ENCODE results near the gene ICE1.
"Not testable (repeated sequence)": the region's sequence is repeated elsewhere in the genome, so short reads cannot be mapped to it uniquely, and the experiment has no call there.

Gene ICE1

GRCh38 chr5:5398071-5398470 is 24.4 kb upstream of the ICE1 start:
- no peak for DNase-seq (ENCODE audit: low spot score)

- no peak for DNase-seq (ENCODE audit: low spot score)
These were observed 21.4 kb upstream of the ICE1 start for GRCh38 chr5:5401095-5401494.

GRCh38 chr5:5403741-5404140 is 18.7 kb upstream of the ICE1 start:
- no peak for DNase-seq (ENCODE audit: low spot score)

GRCh38 chr5:5404381-5404780 is 18.1 kb upstream of the ICE1 start:
- no peak for DNase-seq (ENCODE audit: low spot score)

GRCh38 chr5:5405441-5405840 is 17.0 kb upstream of the ICE1 start:
- no peak for DNase-seq (ENCODE audit: low spot score)

- no peak for DNase-seq (ENCODE audit: low spot score)
These were observed 14.6 kb upstream of the ICE1 start for GRCh38 chr5:5407924-5408323.

GRCh38 chr5:5409151-5409810 is 13.2 kb upstream of the ICE1 start:
- DNase-seq (ENCODE audit: low spot score), result no peak

- DNase-seq (ENCODE audit: low spot score), result not testable (repeated sequence)
These were observed 8.6 kb upstream of the ICE1 start for GRCh38 chr5:5413856-5414255.

GRCh38 chr5:5414999-5415398 is 7.5 kb upstream of the ICE1 start:
- no peak for DNase-seq (ENCODE audit: low spot score)

GRCh38 chr5:5416733-5417132 is 5.7 kb upstream of the ICE1 start:
- DNase-seq (ENCODE audit: low spot score), result no peak

- DNase-seq (ENCODE audit: low spot score), result no peak
These were observed 4.5 kb upstream of the ICE1 start for GRCh38 chr5:5418006-5418405.

- no peak for DNase-seq (ENCODE audit: low spot score)
These were observed 3.7 kb upstream of the ICE1 start for GRCh38 chr5:5418764-5419163.

- peak; percentile 20 for DNase-seq (ENCODE audit: low spot score)
These were observed 2.9 kb upstream of the ICE1 start for GRCh38 chr5:5419291-5420210.

- no peak for DNase-seq (ENCODE audit: low spot score)
These were observed 2.2 kb upstream of the ICE1 start for GRCh38 chr5:5420251-5420650.

GRCh38 chr5:5421149-5421960 is 1.1 kb upstream of the ICE1 start:
- peak; percentile 17 for DNase-seq (ENCODE audit: low spot score)

- peak; percentile 5 for DNase-seq (ENCODE audit: low spot score)
These were observed 490 bp downstream of the ICE1 start for GRCh38 chr5:5422819-5423515.

GRCh38 chr5:5423586-5423985 is 1.1 kb downstream of the ICE1 start:
- DNase-seq (ENCODE audit: low spot score), result no peak

GRCh38 chr5:5424736-5425135 is 2.3 kb downstream of the ICE1 start:
- DNase-seq (ENCODE audit: low spot score), result no peak

GRCh38 chr5:5430136-5430535 is 7.7 kb downstream of the ICE1 start:
- no peak for DNase-seq (ENCODE audit: low spot score)

GRCh38 chr5:5432020-5432707 is 9.7 kb downstream of the ICE1 start:
- no peak for DNase-seq (ENCODE audit: low spot score)

GRCh38 chr5:5436203-5436760 is 13.8 kb downstream of the ICE1 start:
- no peak for DNase-seq (ENCODE audit: low spot score)

All from hematopoietic multipotent progenitor cell treated with erythropoietin and hydrocortisone succinate and interleukin-3 and kit ligand, for 15 days (in vitro differentiated cells).